AG04450 (cell line): ENCODE results near the gene ENDOG. TPM values are rescaled to one million over a fixed set of nuclear protein-coding genes. Genes with fewer than 3 reads are reported as not detected.
"Not testable (repeated sequence)": the region's sequence is repeated elsewhere in the genome, so short reads cannot be mapped to it uniquely, and the experiment has no call there.

Experiments
- CTCF ChIA-PET: fragments of 300-600, 350-600 bp; formaldehyde crosslinking; extraction: SDS; loops from one replicate; lab custom pipeline; 2022; ENCODE audit warnings: antibody characterized with exemption, inconsistent platforms; lab: Charles Lee
- POLR2A ChIA-PET: fragments of 350-600 bp; formaldehyde crosslinking; extraction: SDS; loops from one replicate; lab custom pipeline; 2021; ENCODE audit warnings: antibody characterized with exemption, inconsistent platforms; lab: Yijun Ruan, JAX
- DNase-seq: peaks from one replicate; pipeline ENCODE4 v3.0.0-alpha.2; 2011; ENCODE audit warnings: low read depth, low spot score
- H3K27ac ChIP-seq: one replicate; pipeline ENCODE4 v1.5.1; 2012; ENCODE audit warnings: low read depth, low read length, control low read depth
- H3K27me3 ChIP-seq: one replicate; pipeline ENCODE4 v1.6.0; 2012; ENCODE audit warnings: low read length; ENCODE audit not compliant: control insufficient read depth, insufficient read depth
- H3K4me3 ChIP-seq: 2 replicates; pipeline ENCODE4 v1.5.1; 2011; ENCODE audit warnings: mild to moderate bottlenecking, low read depth, low read length, control low read depth
- H3K9me3 ChIP-seq: 2 replicates; pipeline ENCODE4 v1.5.1; 2012; ENCODE audit warnings: low read length; ENCODE audit not compliant: control insufficient read depth, insufficient read depth
- polyA plus RNA-seq: library from polyadenylated mRNA; depleted of rRNA; stranded (reverse); fragments of >200 nt; gene quantifications from 2 replicates; pipeline ENCODE4 v1.2.3, GENCODE V29; 2011
- TF ChIP-seq, protein P1 (sequence below): IDR thresholded peaks from 2 replicates; pipeline ENCODE4 v1.5.1; 2011; ENCODE audit warnings: low read depth, low read length, control low read depth, inconsistent platforms

The ENDOG gene
- polyA plus RNA-seq, 1 experiment = 6.3 TPM

DNA sequence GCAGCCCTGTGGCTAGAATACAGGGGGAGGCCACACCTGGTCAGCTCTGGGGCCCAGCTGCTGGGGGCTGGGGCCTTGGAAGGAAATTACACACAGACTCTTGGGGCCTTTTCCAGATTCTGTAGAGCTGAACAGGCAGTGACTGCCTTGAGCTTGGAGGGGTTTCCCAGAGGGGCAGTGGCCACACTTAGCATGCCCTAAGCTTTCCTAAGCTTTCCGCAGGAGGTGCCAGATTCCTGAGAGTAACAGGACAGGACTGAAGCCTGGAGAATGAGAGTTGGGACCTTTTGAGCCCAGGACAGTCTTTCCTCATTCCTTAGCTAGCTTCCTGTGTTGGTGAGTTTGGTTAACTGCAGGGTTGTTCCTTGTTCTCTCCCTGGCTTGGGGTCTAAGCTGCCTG is 29.9 kb upstream of the ENDOG start:
- ChIA-PET CTCF (interaction anchor here (2.4 to 2.7 kb wide), 2 partner anchors 30 to 86 kb away, joined by 8 to 17 read pairs; partner anchors contain the start of genes ENDOG and PKN3), POLR2A (interaction anchor here (0.6 to 1.5 kb wide), 4 partner anchors 18 to 200 kb away, joined by 3 to 8 read pairs (median 3); no protein-coding TSS in a partner anchor)
- Histone ChIP-seq H3K27me3 (no peaks in the 10 kb centered on the region), H3K27ac (no peak overlapping the region), H3K4me3 (peak overlapping the region; percentile 94), H3K9me3 (peaks cover 3% of the 10 kb centered on the region; the same call in 1 of the 2 replicates)
- TF ChIP-seq, protein P1, sequence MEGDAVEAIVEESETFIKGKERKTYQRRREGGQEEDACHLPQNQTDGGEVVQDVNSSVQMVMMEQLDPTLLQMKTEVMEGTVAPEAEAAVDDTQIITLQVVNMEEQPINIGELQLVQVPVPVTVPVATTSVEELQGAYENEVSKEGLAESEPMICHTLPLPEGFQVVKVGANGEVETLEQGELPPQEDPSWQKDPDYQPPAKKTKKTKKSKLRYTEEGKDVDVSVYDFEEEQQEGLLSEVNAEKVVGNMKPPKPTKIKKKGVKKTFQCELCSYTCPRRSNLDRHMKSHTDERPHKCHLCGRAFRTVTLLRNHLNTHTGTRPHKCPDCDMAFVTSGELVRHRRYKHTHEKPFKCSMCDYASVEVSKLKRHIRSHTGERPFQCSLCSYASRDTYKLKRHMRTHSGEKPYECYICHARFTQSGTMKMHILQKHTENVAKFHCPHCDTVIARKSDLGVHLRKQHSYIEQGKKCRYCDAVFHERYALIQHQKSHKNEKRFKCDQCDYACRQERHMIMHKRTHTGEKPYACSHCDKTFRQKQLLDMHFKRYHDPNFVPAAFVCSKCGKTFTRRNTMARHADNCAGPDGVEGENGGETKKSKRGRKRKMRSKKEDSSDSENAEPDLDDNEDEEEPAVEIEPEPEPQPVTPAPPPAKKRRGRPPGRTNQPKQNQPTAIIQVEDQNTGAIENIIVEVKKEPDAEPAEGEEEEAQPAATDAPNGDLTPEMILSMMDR = no peak
- no peak for DNase-seq

DNA sequence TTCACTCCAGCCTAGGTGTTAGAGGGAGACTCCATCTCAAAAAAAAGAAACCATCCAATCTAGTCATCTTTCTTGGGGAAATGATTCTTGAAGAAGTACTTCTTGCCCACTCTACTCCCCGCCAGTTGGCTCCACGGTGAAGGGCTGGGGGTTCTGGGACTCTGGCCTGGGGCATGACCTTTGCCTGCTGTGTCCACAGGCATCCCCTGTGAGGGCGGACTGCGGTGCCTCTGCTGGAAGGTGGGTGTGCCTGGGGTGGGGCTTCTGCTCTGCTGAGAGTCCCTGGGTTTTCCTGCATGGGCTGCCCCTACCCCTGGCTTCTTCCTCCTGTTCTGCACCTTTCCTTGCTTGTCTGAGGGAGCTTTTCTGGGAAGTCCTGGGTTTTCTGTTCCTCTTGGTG is 27.8 kb upstream of the ENDOG start:
- CTCF ChIA-PET = no interaction called here
- Histone ChIP-seq H3K4me3 (no peak overlapping the region), H3K9me3 (peaks cover 3% of the 10 kb centered on the region; the same call in 1 of the 2 replicates), H3K27me3 (no peaks in the 10 kb centered on the region), H3K27ac (no peak overlapping the region)
- POLR2A ChIA-PET = no interaction called here
- DNase-seq = no peak
- TF ChIP-seq, protein P1 = no peak

DNA sequence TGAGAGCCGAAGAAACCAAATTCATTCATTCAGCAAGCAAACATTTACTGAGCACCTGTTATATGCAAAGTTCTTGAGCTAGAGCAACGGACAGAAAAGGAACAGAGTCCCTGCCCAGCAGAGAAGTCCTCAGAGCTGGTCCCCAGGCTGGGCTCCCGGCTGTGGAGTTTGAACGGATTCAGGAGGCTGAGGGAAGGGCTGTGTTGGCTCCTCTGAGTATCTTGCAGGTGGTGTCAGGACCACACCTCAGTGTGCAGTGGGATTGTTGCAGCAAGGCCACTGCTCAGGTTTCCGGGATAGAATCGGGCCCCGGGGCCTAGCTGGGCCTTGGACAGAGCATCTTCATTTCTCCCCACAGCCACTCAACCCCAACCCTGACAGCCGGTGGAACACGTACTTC is 26.2 kb upstream of the ENDOG start:
- DNase-seq = no peak

DNA sequence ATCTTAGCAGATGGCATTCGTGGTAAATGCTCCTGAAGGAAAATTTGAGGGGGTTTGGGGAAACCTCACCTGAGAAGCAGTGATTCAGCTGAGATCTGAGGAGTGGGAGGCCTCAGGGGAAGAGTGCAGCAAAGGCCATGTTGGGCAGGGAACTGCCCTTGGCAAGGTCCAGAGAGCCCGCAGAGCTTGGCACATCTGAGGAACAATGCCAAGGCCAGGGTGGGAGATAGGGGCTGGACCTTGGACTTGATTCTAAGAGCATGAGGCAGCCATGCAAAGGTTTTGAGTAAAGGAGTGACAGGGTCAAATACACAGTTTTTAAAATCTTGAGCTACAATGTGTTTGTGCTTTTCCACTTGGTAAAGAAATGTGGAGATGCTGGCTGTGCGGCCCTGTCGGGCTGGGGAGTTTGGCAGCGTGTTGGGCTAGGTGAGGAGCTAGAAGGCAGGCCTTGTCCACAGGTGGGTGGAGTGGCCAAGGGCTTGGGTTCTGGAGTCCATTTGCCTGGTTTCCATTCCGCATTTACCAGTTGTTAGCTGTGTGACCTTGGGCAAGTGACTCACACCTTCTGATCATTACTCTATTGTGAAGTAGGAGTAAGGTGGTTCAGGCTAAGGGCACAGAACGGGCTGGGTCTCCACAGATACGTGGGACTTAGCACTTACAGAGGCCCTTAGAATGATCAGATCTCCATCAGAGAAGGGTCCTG is 25.2 kb upstream of the ENDOG start:
- CTCF ChIA-PET = interaction anchor here (2.1 kb wide), 1 partner anchor 25 kb away, joined by 10 read pairs; the partner anchor contains the start of gene ENDOG

More for the DNA sequence above, 26.2 kb upstream of the ENDOG start:
- POLR2A ChIA-PET = no interaction called here
- Histone ChIP-seq H3K9me3 (peaks cover 3% of the 10 kb centered on the region; the same call in 1 of the 2 replicates), H3K4me3 (no peak overlapping the region), H3K27me3 (no peaks in the 10 kb centered on the region), H3K27ac (no peak overlapping the region)
- CTCF ChIA-PET = interaction anchor here (2.1 kb wide), 1 partner anchor 26 kb away, joined by 10 read pairs; the partner anchor contains the start of gene ENDOG
- TF ChIP-seq, protein P1 = no peak

DNA sequence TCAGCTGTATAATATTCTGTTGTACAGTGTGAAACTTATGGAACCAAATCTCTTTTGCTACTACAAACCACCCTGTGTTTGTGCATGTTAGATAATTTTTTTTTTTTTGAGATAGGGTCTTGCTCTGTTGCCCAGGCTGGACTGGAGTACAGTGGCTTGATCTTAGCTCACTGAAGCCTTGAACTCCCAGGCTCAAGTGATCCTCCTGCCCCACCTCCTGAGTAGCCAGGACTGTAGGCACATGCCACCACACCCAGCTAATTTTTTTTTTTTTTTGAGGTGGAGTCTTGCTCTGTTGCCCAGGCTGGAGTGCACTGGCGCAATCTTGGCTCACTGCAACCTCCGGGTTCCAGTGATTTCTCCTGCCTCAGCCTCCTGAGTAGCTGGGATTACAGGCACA is 23.3 kb upstream of the ENDOG start:
- H3K27me3 ChIP-seq, H3K9me3 ChIP-seq, H3K27ac ChIP-seq, DNase-seq, POLR2A ChIA-PET, H3K4me3 ChIP-seq: not testable (repeated sequence)
- CTCF ChIA-PET = interaction anchor here (0.7 to 1.1 kb wide), 2 partner anchors 32 to 147 kb away, joined by 3 to 4 read pairs; no protein-coding TSS in a partner anchor

More for the DNA sequence above, 25.2 kb upstream of the ENDOG start:
- no peaks in the 10 kb centered on the region for H3K27me3 ChIP-seq
- POLR2A ChIA-PET = no interaction called here
- no peaks in the 10 kb centered on the region for H3K9me3 ChIP-seq
- TF ChIP-seq, protein P1 = no peak
- DNase-seq = no peak
- H3K4me3 ChIP-seq = no peak overlapping the region
- H3K27ac ChIP-seq = no peak overlapping the region
